Peyer's patch (tissue), 4 donors: ENCODE data around the gene TGM5. TPM values are rescaled to one million over a fixed set of nuclear protein-coding genes. Genes with fewer than 3 reads are reported as not detected.

ENCODE experiments used
- DNase-seq, 3 donors: peaks; one replicate each; pipeline ENCODE4 v3.0.0-alpha.2; 2017 to 2019
- H3K27ac ChIP-seq, 4 donors: fragments of 200-600 bp; sonication (generic); one replicate each; pipeline ENCODE4 v1.5.1; 2016 to 2019
- H3K27me3 ChIP-seq, 2 donors: fragments of 200-600 bp; sonication (generic); one replicate each; pipeline ENCODE4 v1.5.1; 2019
- H3K36me3 ChIP-seq, 3 donors: fragments of 200-600 bp; sonication (generic); one replicate each; pipeline ENCODE4 v1.5.1; 2016 to 2019
- H3K4me1 ChIP-seq, 4 donors: fragments of 200-600 bp; sonication (generic); one replicate each; pipeline ENCODE4 v1.5.1; 2016 to 2019
- H3K4me3 ChIP-seq, 4 donors: fragments of 200-600 bp; sonication (generic); 1 replicate in 3 of 4; 2 replicates in 1 of 4; pipeline ENCODE4 v1.5.1; 2016 to 2019; ENCODE audit warnings: mild to moderate bottlenecking in 1 of 4
- H3K9me3 ChIP-seq, 4 donors: fragments of 200-600 bp; sonication (generic); one replicate each; pipeline ENCODE4 v1.5.1; 2016 to 2019; ENCODE audit warnings: mild to moderate bottlenecking in 1 of 4
- CTCF ChIP-seq, 6 experiments: fragments of 450-650 bp in 4 of 6; fragments of 200-600 bp in 2 of 6; sonication (generic) in 1 of 6; IDR thresholded peaks; one replicate each; pipeline ENCODE4 v1.5.1; 2017 to 2019; ENCODE audit warnings: antibody characterized with exemption in 6 of 6, mild to moderate bottlenecking in 3 of 6, moderate library complexity in 1 of 6
- POLR2A ChIP-seq, 2 donors: fragments of 450-650 bp; IDR thresholded peaks; one replicate each; pipeline ENCODE4 v1.5.1; 2017; ENCODE audit warnings: antibody characterized with exemption in 2 of 2, mild to moderate bottlenecking in 2 of 2, moderate library complexity in 2 of 2
- total RNA-seq, 4 donors: library from RNA; depleted of rRNA; stranded (reverse); fragments of >200 nt; gene quantifications; one replicate each; pipeline ENCODE4 v1.1.0, GENCODE V29; 2016

TGM5 gene
- total RNA-seq, 4 donors from 2014 or later: not detected

- DNase-seq: peak in 1 of 3 donors; percentile 13
- Histone ChIP-seq H3K27me3 (no peaks in the 10 kb centered on the region), H3K4me1 (no peaks in the 10 kb centered on the region), H3K4me3 (no peak overlapping the region), H3K9me3 (no peaks in the 10 kb centered on the region), H3K27ac (no peak overlapping the region), H3K36me3 (no peaks in the 10 kb centered on the region)
- no peak for TF ChIP-seq POLR2A (IDR thresholded peaks at IDR 0.05)
- TF ChIP-seq CTCF (IDR thresholded peaks at IDR 0.05): no peak
Observed at GRCh38 chr15:43211224-43211735, 55.4 kb downstream of the TGM5 start.

- Histone ChIP-seq H3K4me1 (no peaks in the 10 kb centered on the region), H3K36me3 (no peaks in the 10 kb centered on the region), H3K9me3 (no peaks in the 10 kb centered on the region), H3K4me3 (no peak overlapping the region), H3K27me3 (no peaks in the 10 kb centered on the region), H3K27ac (no peak overlapping the region)
- TF ChIP-seq POLR2A (IDR thresholded peaks at IDR 0.05): no peak
- no peak for TF ChIP-seq CTCF (IDR thresholded peaks at IDR 0.05)
- no peak for DNase-seq
Observed at GRCh38 chr15:43210807-43211206, 55.9 kb downstream of the TGM5 start.

- Histone ChIP-seq H3K27me3 (no peaks in the 10 kb centered on the region), H3K4me1 (no peaks in the 10 kb centered on the region), H3K36me3 (no peaks in the 10 kb centered on the region), H3K27ac (no peak overlapping the region), H3K4me3 (no peak overlapping the region), H3K9me3 (no peaks in the 10 kb centered on the region)
- DNase-seq: peak in 1 of 3 donors; percentile 30
- TF ChIP-seq CTCF (IDR thresholded peaks at IDR 0.05): no peak
- no peak for TF ChIP-seq POLR2A (IDR thresholded peaks at IDR 0.05)
Observed at GRCh38 chr15:43210172-43210745, 56.5 kb downstream of the TGM5 start.

- no peaks in the 10 kb centered on the region for H3K36me3 ChIP-seq
- no peak overlapping the region for H3K27ac ChIP-seq
- TF ChIP-seq POLR2A (IDR thresholded peaks at IDR 0.05) (no peak), CTCF (IDR thresholded peaks at IDR 0.05) (no peak)
- no peak overlapping the region for H3K4me3 ChIP-seq
- no peaks in the 10 kb centered on the region for H3K4me1 ChIP-seq
- H3K9me3 ChIP-seq: no peaks in the 10 kb centered on the region
- peak in 1 of 3 donors; percentile 40 for DNase-seq
- H3K27me3 ChIP-seq: no peaks in the 10 kb centered on the region
Observed at GRCh38 chr15:43209059-43209824, 57.5 kb downstream of the TGM5 start.

- Histone ChIP-seq H3K27me3 (no peaks in the 10 kb centered on the region), H3K4me1 (no peaks in the 10 kb centered on the region), H3K9me3 (no peaks in the 10 kb centered on the region), H3K27ac (no peak overlapping the region), H3K4me3 (no peak overlapping the region), H3K36me3 (no peaks in the 10 kb centered on the region)
- TF ChIP-seq CTCF (IDR thresholded peaks at IDR 0.05) (no peak), POLR2A (IDR thresholded peaks at IDR 0.05) (no peak)
- no peak for DNase-seq
Observed at GRCh38 chr15:43208052-43209002, 58.4 kb downstream of the TGM5 start.
